CD4-positive, alpha-beta T cell (primary cell): Measurements from ENCODE around the gene KCNMB2. TPM values are rescaled to one million over a fixed set of nuclear protein-coding genes. Genes with fewer than 3 reads are reported as not detected.

Source experiments
- ATAC-seq: fragments of 200-7000 bp; cut with Tn5 transposase; one replicate; pipeline ENCODE4 v1.10.0; 2022; ENCODE audit warnings: mild to moderate bottlenecking; ENCODE audit not compliant: poor library complexity
- CTCF ChIA-PET: fragments of 350-600 bp; sonication (Branson Sonifier 250); formaldehyde crosslinking; loops from one replicate; lab custom pipeline; 2021; ENCODE audit warnings: antibody characterized with exemption, inconsistent platforms; lab: Charles Lee
- POLR2A ChIA-PET: fragments of 350-600 bp; sonication (Branson Sonifier 250); formaldehyde crosslinking; loops from one replicate; lab custom pipeline; 2021; ENCODE audit warnings: antibody characterized with exemption, inconsistent platforms; lab: Charles Lee
- DNase-seq, 14 experiments: peaks; one replicate each; pipeline ENCODE4 v3.0.0-alpha.2; 2013 to 2020; ENCODE audit warnings: mixed read lengths in 2 of 14
- H3K27ac ChIP-seq, 2 donors: one replicate each; pipeline versions ENCODE4 v1.5.1 to v1.7.0; 2013; ENCODE audit warnings: low read length in 2 of 2, low read depth in 1 of 2, mild to moderate bottlenecking in 1 of 2
- H3K27me3 ChIP-seq, 2 experiments: 1 replicate in 1 of 2; 2 replicates in 1 of 2; pipeline versions ENCODE4 v1.6.1 to v1.7.0; 2013; ENCODE audit warnings: low read length in 2 of 2, control low read depth in 1 of 2, mild to moderate bottlenecking in 1 of 2, moderate library complexity in 1 of 2; ENCODE audit not compliant: insufficient read depth in 2 of 2, control insufficient read depth in 1 of 2
- H3K36me3 ChIP-seq: one replicate; pipeline ENCODE4 v1.6.1; 2013; ENCODE audit warnings: low read length, control low read depth; ENCODE audit not compliant: insufficient read depth
- H3K4me1 ChIP-seq: one replicate; pipeline ENCODE4 v1.6.1; 2013; ENCODE audit warnings: low read length, control low read depth; ENCODE audit not compliant: insufficient read depth
- H3K4me3 ChIP-seq: one replicate; pipeline ENCODE4 v1.5.1; 2013; ENCODE audit warnings: mild to moderate bottlenecking, low read length, moderate library complexity
- H3K9me3 ChIP-seq, 2 experiments: 1 replicate in 1 of 2; 2 replicates in 1 of 2; pipeline versions ENCODE4 v1.6.1 to v1.7.0; 2013; ENCODE audit warnings: low read length in 2 of 2, mild to moderate bottlenecking in 2 of 2, control low read depth in 1 of 2, moderate library complexity in 1 of 2; ENCODE audit not compliant: control insufficient read depth in 1 of 2, insufficient read depth in 1 of 2
- H3K27ac Mint-ChIP-seq: one replicate; pipeline ENCODE4 v1.8.0; 2020; ENCODE audit warnings: mixed read lengths
- H3K27me3 Mint-ChIP-seq: one replicate; pipeline ENCODE4 v1.8.0; 2021; ENCODE audit warnings: mixed read lengths
- H3K36me3 Mint-ChIP-seq: one replicate; pipeline ENCODE4 v1.8.0; 2021; ENCODE audit warnings: low read depth, mixed read lengths
- H3K4me1 Mint-ChIP-seq: one replicate; pipeline ENCODE4 v1.8.0; 2021; ENCODE audit warnings: low read depth, mixed read lengths
- H3K4me3 Mint-ChIP-seq: one replicate; pipeline ENCODE4 v1.8.0; 2020; ENCODE audit warnings: mild to moderate bottlenecking, mixed read lengths
- H3K9me3 Mint-ChIP-seq: one replicate; pipeline ENCODE4 v1.8.0; 2020; ENCODE audit warnings: mixed read lengths
- CTCF ChIP-seq: fragments of 200-600 bp; IDR thresholded peaks from one replicate; pipeline ENCODE4 v1.8.0; 2022; ENCODE audit warnings: antibody characterized with exemption, mild to moderate bottlenecking
- intact Hi-C, 2 experiments: fragments of 100-400 bp; cut with DNase I in 1 of 2; cut with micrococcal nuclease in 1 of 2; formaldehyde crosslinking; loops; one replicate each; pipeline versions ENCODE4 v1.15.1 to v1.9.0; 2023 to 2025; cut with DNase I, micrococcal nuclease
- total RNA-seq, 174 experiments: library from RNA in 2 of 174; stranded (reverse) in 2 of 174; gene quantifications; one replicate each; pipeline ENCODE4 v1.2.3 and lab custom pipeline; 2021 to 2026

The KCNMB2 gene
- total RNA-seq, 2 experiments from 2014 or later: not detected

DNA sequence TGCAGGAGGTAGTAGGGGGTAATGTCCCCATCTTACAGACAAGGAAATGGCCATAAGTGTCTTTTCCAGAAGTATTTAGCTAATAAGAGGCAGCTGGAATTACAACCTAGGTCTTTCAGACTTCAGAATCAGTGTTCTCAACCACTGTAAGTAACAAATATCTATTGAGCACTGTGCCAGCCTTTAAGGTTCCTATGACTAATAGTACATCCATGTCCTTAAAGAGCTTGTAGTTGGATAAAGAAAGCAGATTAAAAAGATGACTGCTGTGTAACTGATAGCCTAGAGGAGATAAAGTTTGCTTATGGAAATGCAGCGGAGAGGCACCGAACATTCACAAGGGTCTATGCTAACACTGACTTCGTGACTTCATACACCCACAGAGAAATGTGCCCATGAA lies 136.0 kb downstream of the KCNMB2 start:
- no peak overlapping the region for H3K4me3 ChIP-seq
- no peak for TF ChIP-seq CTCF
- H3K27ac Mint-ChIP-seq: no peak overlapping the region
- ChIA-PET CTCF (no interaction called here), POLR2A (no interaction called here)
- no peaks in the 10 kb centered on the region for H3K4me1 ChIP-seq
- no peak overlapping the region for H3K27ac ChIP-seq
- no peak overlapping the region for H3K4me3 Mint-ChIP-seq
- intact Hi-C loops: no loop called here
- H3K27me3 Mint-ChIP-seq: no peaks in the 10 kb centered on the region
- ATAC-seq: no peak
- H3K4me1 Mint-ChIP-seq: peaks cover 8% of the 10 kb centered on the region
- H3K9me3 Mint-ChIP-seq: no peaks in the 10 kb centered on the region
- DNase-seq: no peak
- H3K36me3 ChIP-seq: no peaks in the 10 kb centered on the region
- no peaks in the 10 kb centered on the region for H3K27me3 ChIP-seq
- no peaks in the 10 kb centered on the region for H3K9me3 ChIP-seq
- H3K36me3 Mint-ChIP-seq: no peaks in the 10 kb centered on the region

DNA sequence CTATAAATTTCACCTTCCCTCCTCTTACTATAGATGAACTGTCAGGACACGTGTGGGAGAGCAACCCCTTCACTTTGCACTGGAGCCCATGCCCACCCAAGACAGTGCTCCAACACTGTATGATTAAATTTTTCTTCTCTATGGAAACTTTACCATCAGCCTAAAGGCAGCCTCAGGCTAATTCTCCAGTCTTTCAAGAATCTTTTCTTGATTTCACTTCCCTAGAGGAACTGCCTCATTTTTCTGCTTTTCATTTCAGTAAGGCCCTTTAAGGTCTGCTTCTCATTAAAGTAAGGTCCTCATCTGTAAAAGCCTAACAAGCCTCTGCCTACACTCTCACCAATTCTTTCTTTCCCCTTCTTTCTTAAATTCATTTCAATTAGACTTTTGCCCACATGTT lies 137.3 kb downstream of the KCNMB2 start:
- no peaks in the 10 kb centered on the region for H3K27me3 Mint-ChIP-seq
- intact Hi-C loops: no loop called here
- Histone ChIP-seq H3K9me3 (no peaks in the 10 kb centered on the region), H3K4me1 (no peaks in the 10 kb centered on the region), H3K27ac (no peak overlapping the region), H3K36me3 (no peaks in the 10 kb centered on the region), H3K4me3 (no peak overlapping the region), H3K27me3 (no peaks in the 10 kb centered on the region)
- CTCF ChIA-PET: no interaction called here
- ATAC-seq (no peak), DNase-seq (no peak)
- POLR2A ChIA-PET: no interaction called here
- TF ChIP-seq CTCF: no peak
- no peak overlapping the region for H3K4me3 Mint-ChIP-seq
- peaks cover 8% of the 10 kb centered on the region for H3K4me1 Mint-ChIP-seq
- no peaks in the 10 kb centered on the region for H3K36me3 Mint-ChIP-seq
- no peak overlapping the region for H3K27ac Mint-ChIP-seq
- H3K9me3 Mint-ChIP-seq: no peaks in the 10 kb centered on the region

DNA sequence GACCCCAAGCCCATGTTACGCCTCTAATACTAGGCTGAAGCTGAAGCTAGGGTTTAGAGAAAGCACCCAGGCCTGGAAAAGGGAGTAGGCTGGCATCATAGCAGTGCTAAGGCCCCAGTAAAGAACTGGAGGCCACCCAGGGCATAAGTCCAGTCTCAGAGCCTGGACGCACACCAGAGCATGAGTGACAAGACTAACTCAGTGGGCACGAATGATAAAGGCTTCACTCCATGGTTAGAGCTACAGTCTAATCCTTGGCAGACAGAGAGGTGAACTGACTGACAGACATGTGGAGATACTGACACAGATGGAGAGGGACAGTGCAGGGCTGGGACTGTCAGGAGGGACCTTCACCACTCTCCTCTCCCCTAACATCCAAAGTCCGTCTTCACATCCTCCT lies 139.8 kb downstream of the KCNMB2 start:
- H3K4me3 Mint-ChIP-seq: no peak overlapping the region
- H3K27me3 Mint-ChIP-seq: no peaks in the 10 kb centered on the region
- H3K36me3 Mint-ChIP-seq: no peaks in the 10 kb centered on the region
- ATAC-seq (no peak), DNase-seq (no peak)
- no peak for TF ChIP-seq CTCF
- no peaks in the 10 kb centered on the region for H3K4me1 Mint-ChIP-seq
- no peaks in the 10 kb centered on the region for H3K9me3 Mint-ChIP-seq
- Histone ChIP-seq H3K27ac (no peak overlapping the region), H3K9me3 (no peaks in the 10 kb centered on the region), H3K4me1 (no peaks in the 10 kb centered on the region), H3K4me3 (no peak overlapping the region), H3K27me3 (no peaks in the 10 kb centered on the region), H3K36me3 (no peaks in the 10 kb centered on the region)
- H3K27ac Mint-ChIP-seq: no peak overlapping the region
- POLR2A ChIA-PET: no interaction called here
- intact Hi-C loops: no loop called here
- CTCF ChIA-PET: no interaction called here
